Uterus (tissue), 2 donors: ENCODE measurements around the gene CAMK1D.

ENCODE experiments used
- POLR2A ChIP-seq, 2 donors: fragments of 450-650 bp; IDR thresholded peaks; one replicate each; pipeline ENCODE4 v1.6.1; 2016; ENCODE audit warnings: antibody characterized with exemption in 2 of 2, mild to moderate bottlenecking in 1 of 2, moderate library complexity in 1 of 2
- TF ChIP-seq, protein P1 (sequence below), 4 experiments: fragments of 200-600 bp in 2 of 4; fragments of 450-650 bp in 2 of 4; sonication (generic) in 2 of 4; IDR thresholded peaks; one replicate each; pipeline ENCODE4 v1.5.1; 2016 to 2019; ENCODE audit warnings: antibody characterized with exemption in 4 of 4, mild to moderate bottlenecking in 2 of 4, moderate library complexity in 1 of 4

- TF ChIP-seq POLR2A (IDR thresholded peaks at IDR 0.05), result no peak
- TF ChIP-seq, protein P1, sequence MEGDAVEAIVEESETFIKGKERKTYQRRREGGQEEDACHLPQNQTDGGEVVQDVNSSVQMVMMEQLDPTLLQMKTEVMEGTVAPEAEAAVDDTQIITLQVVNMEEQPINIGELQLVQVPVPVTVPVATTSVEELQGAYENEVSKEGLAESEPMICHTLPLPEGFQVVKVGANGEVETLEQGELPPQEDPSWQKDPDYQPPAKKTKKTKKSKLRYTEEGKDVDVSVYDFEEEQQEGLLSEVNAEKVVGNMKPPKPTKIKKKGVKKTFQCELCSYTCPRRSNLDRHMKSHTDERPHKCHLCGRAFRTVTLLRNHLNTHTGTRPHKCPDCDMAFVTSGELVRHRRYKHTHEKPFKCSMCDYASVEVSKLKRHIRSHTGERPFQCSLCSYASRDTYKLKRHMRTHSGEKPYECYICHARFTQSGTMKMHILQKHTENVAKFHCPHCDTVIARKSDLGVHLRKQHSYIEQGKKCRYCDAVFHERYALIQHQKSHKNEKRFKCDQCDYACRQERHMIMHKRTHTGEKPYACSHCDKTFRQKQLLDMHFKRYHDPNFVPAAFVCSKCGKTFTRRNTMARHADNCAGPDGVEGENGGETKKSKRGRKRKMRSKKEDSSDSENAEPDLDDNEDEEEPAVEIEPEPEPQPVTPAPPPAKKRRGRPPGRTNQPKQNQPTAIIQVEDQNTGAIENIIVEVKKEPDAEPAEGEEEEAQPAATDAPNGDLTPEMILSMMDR (IDR thresholded peaks at IDR 0.05), result no peak
Measured at GRCh38 chr10:12504176-12504575, 154.8 kb downstream of the CAMK1D start.
